CD4-positive, alpha-beta T cell (primary cell): ENCODE measurements around the gene PCDHB14. TPM values are rescaled to one million over a fixed set of nuclear protein-coding genes. Genes with fewer than 3 reads are reported as not detected.
"Not testable (repeated sequence)": the region's sequence is repeated elsewhere in the genome, so short reads cannot be mapped to it uniquely, and the experiment has no call there.

ENCODE experiments used
- ATAC-seq: fragments of 200-7000 bp; cut with Tn5 transposase; one replicate; pipeline ENCODE4 v1.10.0; 2022; ENCODE audit warnings: mild to moderate bottlenecking; ENCODE audit not compliant: poor library complexity
- CTCF ChIA-PET: fragments of 350-600 bp; sonication (Branson Sonifier 250); formaldehyde crosslinking; loops from one replicate; lab custom pipeline; 2021; ENCODE audit warnings: antibody characterized with exemption, inconsistent platforms; lab: Charles Lee
- POLR2A ChIA-PET: fragments of 350-600 bp; sonication (Branson Sonifier 250); formaldehyde crosslinking; loops from one replicate; lab custom pipeline; 2021; ENCODE audit warnings: antibody characterized with exemption, inconsistent platforms; lab: Charles Lee
- DNase-seq, 14 experiments: peaks; one replicate each; pipeline ENCODE4 v3.0.0-alpha.2; 2013 to 2020; ENCODE audit warnings: mixed read lengths in 2 of 14
- H3K27ac ChIP-seq, 2 donors: one replicate each; pipeline versions ENCODE4 v1.5.1 to v1.7.0; 2013; ENCODE audit warnings: low read length in 2 of 2, low read depth in 1 of 2, mild to moderate bottlenecking in 1 of 2
- H3K27me3 ChIP-seq, 2 experiments: 1 replicate in 1 of 2; 2 replicates in 1 of 2; pipeline versions ENCODE4 v1.6.1 to v1.7.0; 2013; ENCODE audit warnings: low read length in 2 of 2, control low read depth in 1 of 2, mild to moderate bottlenecking in 1 of 2, moderate library complexity in 1 of 2; ENCODE audit not compliant: insufficient read depth in 2 of 2, control insufficient read depth in 1 of 2
- H3K36me3 ChIP-seq: one replicate; pipeline ENCODE4 v1.6.1; 2013; ENCODE audit warnings: low read length, control low read depth; ENCODE audit not compliant: insufficient read depth
- H3K4me1 ChIP-seq: one replicate; pipeline ENCODE4 v1.6.1; 2013; ENCODE audit warnings: low read length, control low read depth; ENCODE audit not compliant: insufficient read depth
- H3K4me3 ChIP-seq: one replicate; pipeline ENCODE4 v1.5.1; 2013; ENCODE audit warnings: mild to moderate bottlenecking, low read length, moderate library complexity
- H3K9me3 ChIP-seq, 2 experiments: 1 replicate in 1 of 2; 2 replicates in 1 of 2; pipeline versions ENCODE4 v1.6.1 to v1.7.0; 2013; ENCODE audit warnings: low read length in 2 of 2, mild to moderate bottlenecking in 2 of 2, control low read depth in 1 of 2, moderate library complexity in 1 of 2; ENCODE audit not compliant: control insufficient read depth in 1 of 2, insufficient read depth in 1 of 2
- H3K27ac Mint-ChIP-seq: one replicate; pipeline ENCODE4 v1.8.0; 2020; ENCODE audit warnings: mixed read lengths
- H3K27me3 Mint-ChIP-seq: one replicate; pipeline ENCODE4 v1.8.0; 2021; ENCODE audit warnings: mixed read lengths
- H3K36me3 Mint-ChIP-seq: one replicate; pipeline ENCODE4 v1.8.0; 2021; ENCODE audit warnings: low read depth, mixed read lengths
- H3K4me1 Mint-ChIP-seq: one replicate; pipeline ENCODE4 v1.8.0; 2021; ENCODE audit warnings: low read depth, mixed read lengths
- H3K4me3 Mint-ChIP-seq: one replicate; pipeline ENCODE4 v1.8.0; 2020; ENCODE audit warnings: mild to moderate bottlenecking, mixed read lengths
- H3K9me3 Mint-ChIP-seq: one replicate; pipeline ENCODE4 v1.8.0; 2020; ENCODE audit warnings: mixed read lengths
- CTCF ChIP-seq: fragments of 200-600 bp; IDR thresholded peaks from one replicate; pipeline ENCODE4 v1.8.0; 2022; ENCODE audit warnings: antibody characterized with exemption, mild to moderate bottlenecking
- intact Hi-C, 2 experiments: fragments of 100-400 bp; cut with DNase I in 1 of 2; cut with micrococcal nuclease in 1 of 2; formaldehyde crosslinking; loops; one replicate each; pipeline versions ENCODE4 v1.15.1 to v1.9.0; 2023 to 2025; cut with DNase I, micrococcal nuclease
- total RNA-seq, 174 experiments: library from RNA in 2 of 174; stranded (reverse) in 2 of 174; gene quantifications; one replicate each; pipeline ENCODE4 v1.2.3 and lab custom pipeline; 2021 to 2026

PCDHB14 gene
- total RNA-seq, 2 experiments from 2014 or later, result not detected

GRCh38 chr5:141236516-141237313 lies 13.6 kb downstream of the PCDHB14 start:
- POLR2A ChIA-PET, result no interaction called here
- Histone ChIP-seq H3K9me3 (peaks cover 28 to 73% of the 10 kb centered on the region in 2 experiments), H3K36me3 (no peaks in the 10 kb centered on the region), H3K4me3 (no peak overlapping the region), H3K4me1 (no peaks in the 10 kb centered on the region), H3K27ac (no peak overlapping the region), H3K27me3 (peaks cover 24 to 43% of the 10 kb centered on the region in 2 experiments)
- intact Hi-C loops, result no loop called here
- CTCF ChIA-PET, result no interaction called here
- H3K36me3 Mint-ChIP-seq, result peaks cover 29% of the 10 kb centered on the region
- H3K27me3 Mint-ChIP-seq, result peaks cover 73% of the 10 kb centered on the region
- no peak for TF ChIP-seq CTCF
- DNase-seq, result no peak
- H3K4me1 Mint-ChIP-seq, result no peaks in the 10 kb centered on the region
- H3K27ac Mint-ChIP-seq, result no peak overlapping the region
- no peak overlapping the region for H3K4me3 Mint-ChIP-seq
- ATAC-seq, result no peak
- H3K9me3 Mint-ChIP-seq, result peaks cover 11% of the 10 kb centered on the region

GRCh38 chr5:141241496-141241895 lies 18.4 kb downstream of the PCDHB14 start:
- ChIA-PET CTCF (no interaction called here), POLR2A (no interaction called here)
- Mint-ChIP-seq H3K9me3 (peaks cover 9% of the 10 kb centered on the region), H3K4me1 (peaks cover 4% of the 10 kb centered on the region), H3K4me3 (no peak overlapping the region), H3K36me3 (peaks cover 48% of the 10 kb centered on the region), H3K27ac (no peak overlapping the region), H3K27me3 (peaks cover 69% of the 10 kb centered on the region)
- intact Hi-C loops, result no loop called here
- no peak overlapping the region for H3K4me3 ChIP-seq
- peaks cover 3% of the 10 kb centered on the region for H3K4me1 ChIP-seq
- peaks cover 37 to 56% of the 10 kb centered on the region in 2 experiments for H3K27me3 ChIP-seq
- DNase-seq, result no peak
- no peak for TF ChIP-seq CTCF
- no peak overlapping the region for H3K27ac ChIP-seq
- no peaks in the 10 kb centered on the region for H3K36me3 ChIP-seq
- no peak for ATAC-seq
- peaks cover 40 to 85% of the 10 kb centered on the region in 2 experiments for H3K9me3 ChIP-seq

- CTCF ChIA-PET, result interaction anchor here (0.7 kb wide), 1 partner anchor 26 kb away, joined by 4 read pairs; no protein-coding TSS in a partner anchor
- Histone ChIP-seq H3K9me3 (peaks cover 50 to 79% of the 10 kb centered on the region in 2 experiments), H3K36me3 (no peaks in the 10 kb centered on the region), H3K27ac (no peak within 1 kb of the TSS), H3K4me1 (peaks cover 3% of the 10 kb centered on the region), H3K27me3 (peaks cover 27 to 29% of the 10 kb centered on the region in 2 experiments), H3K4me3 (no peak within 1 kb of the TSS)
- Mint-ChIP-seq H3K36me3 (peaks cover 47% of the 10 kb centered on the region), H3K4me3 (peak within 1 kb of the TSS; percentile 51), H3K9me3 (peaks cover 18% of the 10 kb centered on the region), H3K27me3 (peaks cover 55% of the 10 kb centered on the region), H3K4me1 (peaks cover 4% of the 10 kb centered on the region), H3K27ac (no peak within 1 kb of the TSS)
- POLR2A ChIA-PET, result no interaction called here
- DNase-seq (peak in 4 of 14 experiments; percentile 5 to 42 (median 17)), ATAC-seq (no peak)
- intact Hi-C loops, result no loop called here
- TF ChIP-seq CTCF, result no peak
Observed at GRCh38 chr5:141245250-141245717, 22.1 kb downstream of the PCDHB14 start, which contains the start of gene PCDHB15. Gene PCDHB15, plus strand, starts transcription at chr5:141245395. Its CDS starts 184 bp downstream, at chr5:141245579.

- H3K4me1 ChIP-seq, H3K4me1 Mint-ChIP-seq, H3K36me3 ChIP-seq, H3K4me3 Mint-ChIP-seq, DNase-seq, H3K27ac Mint-ChIP-seq, POLR2A ChIA-PET, H3K27ac ChIP-seq, H3K4me3 ChIP-seq, ATAC-seq, CTCF ChIA-PET, intact Hi-C loops: not testable (repeated sequence)
- Histone ChIP-seq H3K27me3 (peaks cover 21 to 24% of the 10 kb centered on the region in 2 experiments), H3K9me3 (peaks cover 39 to 81% of the 10 kb centered on the region in 2 experiments)
- peaks cover 40% of the 10 kb centered on the region for H3K36me3 Mint-ChIP-seq
- peaks cover 43% of the 10 kb centered on the region for H3K27me3 Mint-ChIP-seq
- peaks cover 13% of the 10 kb centered on the region for H3K9me3 Mint-ChIP-seq
Observed at GRCh38 chr5:141246971-141247370, 23.8 kb downstream of the PCDHB14 start.

- peaks cover 38 to 80% of the 10 kb centered on the region in 2 experiments for H3K9me3 ChIP-seq
Observed at GRCh38 chr5:141247434-141247833, 24.3 kb downstream of the PCDHB14 start.

More at GRCh38 chr5:141247434-141247833, 24.3 kb downstream of the PCDHB14 start:
- CTCF ChIA-PET, H3K4me3 ChIP-seq, H3K4me1 ChIP-seq, H3K4me1 Mint-ChIP-seq, intact Hi-C loops, H3K4me3 Mint-ChIP-seq, POLR2A ChIA-PET, DNase-seq, H3K27ac Mint-ChIP-seq, H3K36me3 ChIP-seq, H3K27ac ChIP-seq, ATAC-seq: not testable (repeated sequence)
- H3K27me3 Mint-ChIP-seq, result peaks cover 40% of the 10 kb centered on the region
- H3K36me3 Mint-ChIP-seq, result peaks cover 40% of the 10 kb centered on the region
- peaks cover 21 to 23% of the 10 kb centered on the region in 2 experiments for H3K27me3 ChIP-seq
- H3K9me3 Mint-ChIP-seq, result peaks cover 13% of the 10 kb centered on the region
